Endothelial cell of umbilical vein (primary cell): Measurements from ENCODE around the gene TSPAN5. TPM values are rescaled to one million over a fixed set of nuclear protein-coding genes. Genes with fewer than 3 reads are reported as not detected.

Experiments used
- BruUV-seq: library from RNA; stranded (reverse); fragments of 400-500 nt; replicated peaks from 2 replicates; lab custom pipeline; 2021; lab: Mats Ljungman, UMichigan
- CTCF ChIA-PET: fragments of 300-600, 350-600 bp; sonication (Branson Sonifier 250); formaldehyde crosslinking; loops from one replicate; lab custom pipeline; 2021; ENCODE audit warnings: antibody characterized with exemption, inconsistent platforms; lab: Charles Lee
- POLR2A ChIA-PET: fragments of 300-600, 350-600 bp; sonication (Branson Sonifier 250); formaldehyde crosslinking; loops from one replicate; lab custom pipeline; 2021; ENCODE audit warnings: antibody characterized with exemption, inconsistent platforms; lab: Charles Lee
- DNase-seq: peaks from one replicate; pipeline ENCODE4 v3.0.0-alpha.2; 2011; ENCODE audit warnings: low read depth, low spot score
- FAIRE-seq: peaks from 2 replicates; lab custom pipeline; 2011; peaks lifted over from hg19 to GRCh38; lab: Jason Lieb, UNC
- H2AFZ ChIP-seq: 2 replicates; pipeline ENCODE4 v1.6.0; 2012; ENCODE audit warnings: low read depth, low read length, control low read depth, inconsistent platforms
- H3K27ac ChIP-seq: 2 replicates; pipeline ENCODE4 v1.5.1; 2011; ENCODE audit warnings: low read depth, mild to moderate bottlenecking, control low read depth, low read length, moderate library complexity; ENCODE audit not compliant: insufficient read depth
- H3K27me3 ChIP-seq, 2 experiments: 2 replicates each; pipeline versions ENCODE4 v1.6.0 to v1.6.1; 2011; ENCODE audit warnings: low read length in 2 of 2, mixed read lengths in 1 of 2; ENCODE audit not compliant: control insufficient read depth in 2 of 2, insufficient read depth in 2 of 2
- H3K36me3 ChIP-seq, 2 experiments: 2 replicates in 1 of 2; 3 replicates in 1 of 2; pipeline ENCODE4 v1.5.1; 2011; ENCODE audit warnings: low read length in 2 of 2, mild to moderate bottlenecking in 1 of 2, moderate library complexity in 1 of 2; ENCODE audit not compliant: control insufficient read depth in 2 of 2, insufficient read depth in 2 of 2; ENCODE audit errors: extremely low read depth in 1 of 2
- H3K4me1 ChIP-seq: 3 replicates; pipeline ENCODE4 v1.5.1; 2011; ENCODE audit warnings: mild to moderate bottlenecking, low read length; ENCODE audit not compliant: control insufficient read depth, insufficient read depth; ENCODE audit errors: extremely low read depth
- H3K4me2 ChIP-seq: 2 replicates; pipeline ENCODE4 v1.6.1; 2011; ENCODE audit warnings: low read length, control low read depth, mixed read lengths; ENCODE audit not compliant: insufficient read depth
- H3K4me3 ChIP-seq, 3 experiments: fragments of 200-600 bp in 1 of 3; sonication (generic), shearing (Covaris generic) in 1 of 3; replicated peaks in 1 of 3; 2 replicates each; pipeline ENCODE4 v1.5.1; 2011 to 2016; ENCODE audit warnings: control low read depth in 3 of 3, low read length in 3 of 3, mild to moderate bottlenecking in 2 of 3, inconsistent platforms in 1 of 3, low read depth in 1 of 3, moderate library complexity in 1 of 3; ENCODE audit not compliant: insufficient read depth in 1 of 3
- H3K79me2 ChIP-seq: 2 replicates; pipeline ENCODE4 v1.6.0; 2012; ENCODE audit warnings: low read length, inconsistent platforms; ENCODE audit not compliant: control insufficient read depth, insufficient read depth
- H3K9ac ChIP-seq: replicated peaks from 2 replicates; pipeline ENCODE3; 2011; ENCODE audit warnings: low read length, control low read depth; ENCODE audit not compliant: insufficient read depth; ENCODE audit errors: extremely low read depth
- H3K9me1 ChIP-seq: replicated peaks from 3 replicates; pipeline ENCODE4 v1.6.0; 2011; ENCODE audit warnings: mild to moderate bottlenecking, low read length; ENCODE audit not compliant: control insufficient read depth, insufficient read depth; ENCODE audit errors: extremely low read depth
- H3K9me3 ChIP-seq: replicated peaks from 2 replicates; pipeline ENCODE4 v1.5.1; 2012; ENCODE audit warnings: low read length, inconsistent platforms; ENCODE audit not compliant: control insufficient read depth, insufficient read depth
- H4K20me1 ChIP-seq: replicated peaks from 2 replicates; pipeline ENCODE3; 2011; ENCODE audit warnings: mild to moderate bottlenecking, low read length; ENCODE audit not compliant: control insufficient read depth, insufficient read depth; ENCODE audit errors: extremely low read depth
- EZH2 ChIP-seq: IDR thresholded peaks from 2 replicates; pipeline ENCODE4 v1.6.1; 2012; ENCODE audit warnings: borderline replicate concordance, low read depth, mild to moderate bottlenecking, moderate library complexity, low read length, inconsistent platforms; ENCODE audit not compliant: severe bottlenecking
- FOS ChIP-seq: IDR thresholded peaks from 2 replicates; pipeline ENCODE4 v1.6.1; 2011; ENCODE audit warnings: mild to moderate bottlenecking, low read length, moderate library complexity, borderline replicate concordance; ENCODE audit not compliant: insufficient read depth
- GATA2 ChIP-seq: IDR thresholded peaks from 2 replicates; pipeline ENCODE4 v1.7.0; 2011; ENCODE audit warnings: low read depth, mild to moderate bottlenecking, moderate library complexity, mixed read lengths, low read length; ENCODE audit not compliant: insufficient read length, insufficient read depth
- JUN ChIP-seq: IDR thresholded peaks from 2 replicates; pipeline ENCODE4 v1.6.1; 2011; ENCODE audit warnings: borderline replicate concordance, low read depth; ENCODE audit not compliant: insufficient read length, insufficient read depth
- MYC ChIP-seq: IDR thresholded peaks from one replicate; pipeline ENCODE4 v1.6.1; 2011; ENCODE audit warnings: mild to moderate bottlenecking, low read depth, low read length
- POLR2A ChIP-seq: IDR thresholded peaks from 2 replicates; pipeline ENCODE4 v1.6.1; 2012; ENCODE audit warnings: low read depth, mild to moderate bottlenecking, control low read depth, low read length
- POLR2AphosphoS5 ChIP-seq: IDR thresholded peaks from 2 replicates; pipeline ENCODE4 v1.6.1; 2012; ENCODE audit warnings: low read depth, mild to moderate bottlenecking, control low read depth, low read length, moderate library complexity; ENCODE audit not compliant: insufficient read depth
- dilution Hi-C: fragments of 300-500 bp; cut with MboI; formaldehyde crosslinking; loops from one replicate; pipeline ENCODE4 v1.15.0; 2019; ENCODE audit warnings: low sequenced_read_pairs; ENCODE audit not compliant: extremely low pct_ligation_motif_present
- intact Hi-C: fragments of 100-400 bp; cut with micrococcal nuclease; formaldehyde crosslinking; loops from one replicate; pipeline ENCODE4 v1.10.0; 2022
- polyA plus RNA-seq, 4 experiments: library from polyadenylated mRNA; depleted of rRNA in 3 of 4; stranded (reverse) in 3 of 4; unstranded in 1 of 4; fragments of >200 nt; gene quantifications; 2 replicates each; pipeline versions ENCODE4 v1.2.1 to v1.2.3, GENCODE V29; 2011 to 2012; ENCODE audit warnings: missing spikeins in 1 of 4
- total RNA-seq: library from RNA; stranded (reverse); gene quantifications from 2 replicates; pipeline ENCODE4 v1.2.3, GENCODE V29; 2021
- TF ChIP-seq, protein P1 (sequence below), 2 donors: IDR thresholded peaks; 1 replicate in 1 of 2; 2 replicates in 1 of 2; pipeline ENCODE4 v1.5.1; 2011; ENCODE audit warnings: low read length in 2 of 2, mild to moderate bottlenecking in 2 of 2, moderate library complexity in 2 of 2, control low read depth in 1 of 2, inconsistent platforms in 1 of 2, low read depth in 1 of 2; ENCODE audit not compliant: insufficient read depth in 1 of 2; ENCODE audit errors: extremely low read depth in 1 of 2
- TF ChIP-seq, protein P2 (sequence below): IDR thresholded peaks from 2 replicates; pipeline ENCODE4 v1.6.1; 2011; ENCODE audit not compliant: insufficient read depth, insufficient read length

The TSPAN5 gene
- total and polyA plus RNA-seq, 2 donors (not counting 3 experiments of a cell fraction or from before 2014, with no cell fraction given): 45.1 to 50.2 TPM

DNA sequence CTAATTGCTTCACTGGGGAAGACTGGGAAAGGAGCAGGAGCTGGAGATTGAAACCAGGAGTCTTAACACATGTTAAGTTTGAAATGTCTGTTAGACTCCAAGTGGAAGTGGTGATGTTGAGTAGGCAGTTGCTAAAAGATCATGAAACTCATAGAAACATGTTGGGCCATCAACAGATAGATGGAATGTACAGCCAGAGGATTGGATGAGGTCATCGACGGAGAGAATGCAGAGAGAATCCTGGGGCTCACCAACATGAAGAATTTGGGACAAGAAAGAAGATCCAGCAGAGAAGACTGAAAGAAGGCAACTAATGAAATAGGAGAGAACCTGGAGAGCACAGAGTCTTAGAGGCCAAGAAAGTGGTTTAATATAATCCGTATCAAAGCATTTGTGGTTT, 19.4 kb upstream of the TSPAN5 start:
- DNase-seq: no peak
- Histone ChIP-seq H3K36me3 (no peaks in the 10 kb centered on the region), H3K4me2 (no peak overlapping the region), H3K27me3 (no peaks in the 10 kb centered on the region), H3K9me1 (no peaks in the 10 kb centered on the region), H3K9me3 (no peaks in the 10 kb centered on the region), H2AFZ (no peak overlapping the region), H3K4me1 (peaks cover 18% of the 10 kb centered on the region), H3K4me3 (no peak overlapping the region), H3K27ac (no peak overlapping the region), H3K9ac (no peak overlapping the region), H4K20me1 (no peaks in the 10 kb centered on the region), H3K79me2 (no peaks in the 10 kb centered on the region)
- BruUV-seq: no TSS peak
- dilution Hi-C loops: no loop called here
- no peak for TF ChIP-seq FOS
- no peak for TF ChIP-seq EZH2
- TF ChIP-seq, protein P1, sequence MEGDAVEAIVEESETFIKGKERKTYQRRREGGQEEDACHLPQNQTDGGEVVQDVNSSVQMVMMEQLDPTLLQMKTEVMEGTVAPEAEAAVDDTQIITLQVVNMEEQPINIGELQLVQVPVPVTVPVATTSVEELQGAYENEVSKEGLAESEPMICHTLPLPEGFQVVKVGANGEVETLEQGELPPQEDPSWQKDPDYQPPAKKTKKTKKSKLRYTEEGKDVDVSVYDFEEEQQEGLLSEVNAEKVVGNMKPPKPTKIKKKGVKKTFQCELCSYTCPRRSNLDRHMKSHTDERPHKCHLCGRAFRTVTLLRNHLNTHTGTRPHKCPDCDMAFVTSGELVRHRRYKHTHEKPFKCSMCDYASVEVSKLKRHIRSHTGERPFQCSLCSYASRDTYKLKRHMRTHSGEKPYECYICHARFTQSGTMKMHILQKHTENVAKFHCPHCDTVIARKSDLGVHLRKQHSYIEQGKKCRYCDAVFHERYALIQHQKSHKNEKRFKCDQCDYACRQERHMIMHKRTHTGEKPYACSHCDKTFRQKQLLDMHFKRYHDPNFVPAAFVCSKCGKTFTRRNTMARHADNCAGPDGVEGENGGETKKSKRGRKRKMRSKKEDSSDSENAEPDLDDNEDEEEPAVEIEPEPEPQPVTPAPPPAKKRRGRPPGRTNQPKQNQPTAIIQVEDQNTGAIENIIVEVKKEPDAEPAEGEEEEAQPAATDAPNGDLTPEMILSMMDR (IDR thresholded peaks at IDR 0.05; ENCODE audit: extremely low read depth in 1 of 2, insufficient read depth in 1 of 2, low read depth in 1 of 2, low read length in 2 of 2): no peak
- TF ChIP-seq MYC: no peak
- no peak for TF ChIP-seq POLR2A
- TF ChIP-seq GATA2: no peak
- TF ChIP-seq JUN: no peak
- TF ChIP-seq, protein P2, sequence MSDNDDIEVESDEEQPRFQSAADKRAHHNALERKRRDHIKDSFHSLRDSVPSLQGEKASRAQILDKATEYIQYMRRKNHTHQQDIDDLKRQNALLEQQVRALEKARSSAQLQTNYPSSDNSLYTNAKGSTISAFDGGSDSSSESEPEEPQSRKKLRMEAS: no peak
- TF ChIP-seq POLR2AphosphoS5: no peak
- FAIRE-seq: no peak
- ChIA-PET POLR2A (no interaction called here), CTCF (interaction anchor here (1.0 kb wide), 1 partner anchor 11 kb away, joined by 5 read pairs; no protein-coding TSS in a partner anchor)
- intact Hi-C loops: loop anchor here (1.0 kb wide), 1 partner anchor 51 kb away; no protein-coding TSS in a partner anchor
